Lower leg skin (tissue), 4 donors: Measurements from ENCODE around the gene OXNAD1. TPM values are rescaled to one million over a fixed set of nuclear protein-coding genes. Genes with fewer than 3 reads are reported as not detected.

Experiments
- DNase-seq, 2 donors: peaks; one replicate each; pipeline ENCODE4 v3.0.0-alpha.2; 2019; ENCODE audit warnings: low spot score in 2 of 2
- H3K4me3 ChIP-seq: fragments of 200-600 bp; sonication (generic); 2 replicates; pipeline ENCODE4 v1.5.1; 2017; ENCODE audit warnings: mild to moderate bottlenecking, low read depth; ENCODE audit not compliant: poor library complexity, severe bottlenecking
- CTCF ChIP-seq, 3 donors: fragments of 450-650 bp; IDR thresholded peaks; one replicate each; pipeline ENCODE4 v1.5.1; 2016; ENCODE audit warnings: antibody characterized with exemption in 3 of 3, mild to moderate bottlenecking in 3 of 3, moderate library complexity in 2 of 3
- POLR2A ChIP-seq, 2 donors: fragments of 450-650 bp; IDR thresholded peaks; one replicate each; pipeline ENCODE4 v1.6.1; 2016 to 2017; ENCODE audit warnings: antibody characterized with exemption in 2 of 2, mild to moderate bottlenecking in 1 of 2, moderate library complexity in 1 of 2
- WGBS, 2 donors: methylation state at CpG; one replicate each; pipeline ENCODE4 v1.1.5; 2018; 5-methylcytosine and 5-hydroxymethylcytosine counted together
- intact Hi-C: fragments of 100-400 bp; cut with DNase I; formaldehyde crosslinking; loops from one replicate; pipeline ENCODE4 v1.15.0; 2023; ENCODE audit warnings: low total_unique reads
- total RNA-seq, 4 donors: library from RNA; depleted of rRNA; stranded (reverse); fragments of >200 nt; gene quantifications; one replicate each; pipeline ENCODE4 v1.1.0, GENCODE V29; 2016

The OXNAD1 gene
- total RNA-seq, 4 donors from 2014 or later: 7.6 to 12.7 (median 10.4) TPM

- TF ChIP-seq POLR2A (IDR thresholded peaks at IDR 0.05) (no peak), CTCF (IDR thresholded peaks at IDR 0.05) (no peak)
- intact Hi-C loops: no loop called here
- no peak overlapping the region for H3K4me3 ChIP-seq
- WGBS, 2 donors: 93 to 95% methylated on average over 3 of the region's 3 CpGs
- no peak for DNase-seq
Observed at GRCh38 chr3:16316396-16316795, 51.4 kb downstream of the OXNAD1 start.

- DNase-seq: no peak
- no peak for TF ChIP-seq POLR2A (IDR thresholded peaks at IDR 0.05)
- TF ChIP-seq CTCF (IDR thresholded peaks at IDR 0.05): no peak
- WGBS, 2 donors: 87 to 89% methylated on average over 5 of the region's 5 CpGs
- intact Hi-C loops: no loop called here
- H3K4me3 ChIP-seq: no peak overlapping the region
Observed at GRCh38 chr3:16316847-16317560, 52.0 kb downstream of the OXNAD1 start.

GRCh38 chr3:16317561-16317945 is 52.5 kb downstream of the OXNAD1 start:
- TF ChIP-seq POLR2A (IDR thresholded peaks at IDR 0.05) (no peak), CTCF (IDR thresholded peaks at IDR 0.05) (no peak)
- H3K4me3 ChIP-seq: no peak overlapping the region
- no peak for DNase-seq
- intact Hi-C loops: no loop called here
- 98% methylated on average over 6 of the region's 6 CpGs for WGBS, 2 donors

GRCh38 chr3:16318176-16318575 is 53.2 kb downstream of the OXNAD1 start:
- TF ChIP-seq POLR2A (IDR thresholded peaks at IDR 0.05) (no peak), CTCF (IDR thresholded peaks at IDR 0.05) (no peak)
- intact Hi-C loops: no loop called here
- DNase-seq: no peak

GRCh38 chr3:16319307-16319706 is 54.3 kb downstream of the OXNAD1 start:
- no peak overlapping the region for H3K4me3 ChIP-seq
- WGBS, 2 donors: 76 to 91% methylated on average over 4 of the region's 4 CpGs
- DNase-seq: no peak
- intact Hi-C loops: no loop called here
- no peak for TF ChIP-seq CTCF (IDR thresholded peaks at IDR 0.05)
- TF ChIP-seq POLR2A (IDR thresholded peaks at IDR 0.05): no peak

More at GRCh38 chr3:16318176-16318575, 53.2 kb downstream of the OXNAD1 start:
- no peak overlapping the region for H3K4me3 ChIP-seq
- 81 to 90% methylated on average over 7 of the region's 7 CpGs for WGBS, 2 donors

- intact Hi-C loops: no loop called here
- no peak overlapping the region for H3K4me3 ChIP-seq
- TF ChIP-seq POLR2A (IDR thresholded peaks at IDR 0.05) (no peak), CTCF (IDR thresholded peaks at IDR 0.05) (no peak)
- no peak for DNase-seq
- WGBS, 2 donors: 91% methylated on average over 4 of the region's 4 CpGs
Observed at GRCh38 chr3:16319723-16320122, 54.7 kb downstream of the OXNAD1 start.
